HG03521 (cell line): ENCODE data around the gene PNMT.

Experiments used
- ATAC-seq: cut with Tn5 transposase; IDR thresholded peaks from one replicate; pipeline ENCODE4 v1.9.1; 2021; ENCODE audit warnings: mild to moderate bottlenecking, moderate library complexity; ENCODE audit not compliant: unreplicated experiment

PNMT gene

GRCh38 chr17:39667945-39668924 lies at the start of gene PNMT:
Gene PNMT, plus strand, starts transcription at chr17:39668453. Its CDS starts 23 bp downstream, at chr17:39668476.
- no peak for ATAC-seq

DNA sequence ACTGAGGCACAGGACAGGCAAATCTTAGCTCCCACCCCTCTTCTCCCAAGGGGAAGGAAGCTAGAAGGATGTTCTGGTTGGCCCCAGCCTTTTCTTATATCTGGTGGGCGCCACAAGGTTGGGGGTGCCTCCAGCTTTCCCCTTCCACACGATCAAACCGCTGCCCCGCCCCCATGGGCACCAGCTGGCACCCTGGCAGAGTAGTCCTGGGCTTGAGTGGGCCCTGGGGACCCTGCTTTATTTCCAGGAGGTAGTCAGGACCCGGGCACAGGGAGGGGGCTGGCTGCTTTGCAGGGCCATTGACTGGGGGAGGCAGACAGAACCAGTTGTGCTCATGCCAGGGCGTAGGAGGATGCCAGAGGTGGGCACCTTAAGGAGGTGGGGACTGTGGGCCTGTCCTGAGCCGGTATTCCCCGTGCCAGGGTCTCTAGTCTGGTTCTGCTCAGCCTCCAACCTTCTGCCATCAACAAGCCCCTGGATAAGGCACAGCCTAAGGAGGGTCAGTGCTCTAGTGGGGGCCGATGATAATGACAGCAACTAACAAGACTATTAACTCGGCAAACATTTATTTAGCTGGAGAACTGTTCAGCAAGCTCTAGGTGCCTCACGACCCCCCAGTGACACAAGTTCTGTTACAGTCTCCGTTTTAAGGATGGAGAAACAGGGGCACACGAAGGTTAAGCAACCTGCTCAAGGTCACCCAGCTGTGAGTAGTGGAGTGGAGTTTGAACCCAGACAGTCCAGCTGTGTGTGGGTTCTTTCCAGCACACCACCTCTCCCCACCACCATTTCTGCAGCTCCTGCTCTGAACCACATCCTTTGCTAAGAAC lies 49.1 kb upstream of the PNMT start:
- ATAC-seq: no peak

- no peak for ATAC-seq
Measured at GRCh38 chr17:39619786-39620101, 48.5 kb upstream of the PNMT start.

DNA sequence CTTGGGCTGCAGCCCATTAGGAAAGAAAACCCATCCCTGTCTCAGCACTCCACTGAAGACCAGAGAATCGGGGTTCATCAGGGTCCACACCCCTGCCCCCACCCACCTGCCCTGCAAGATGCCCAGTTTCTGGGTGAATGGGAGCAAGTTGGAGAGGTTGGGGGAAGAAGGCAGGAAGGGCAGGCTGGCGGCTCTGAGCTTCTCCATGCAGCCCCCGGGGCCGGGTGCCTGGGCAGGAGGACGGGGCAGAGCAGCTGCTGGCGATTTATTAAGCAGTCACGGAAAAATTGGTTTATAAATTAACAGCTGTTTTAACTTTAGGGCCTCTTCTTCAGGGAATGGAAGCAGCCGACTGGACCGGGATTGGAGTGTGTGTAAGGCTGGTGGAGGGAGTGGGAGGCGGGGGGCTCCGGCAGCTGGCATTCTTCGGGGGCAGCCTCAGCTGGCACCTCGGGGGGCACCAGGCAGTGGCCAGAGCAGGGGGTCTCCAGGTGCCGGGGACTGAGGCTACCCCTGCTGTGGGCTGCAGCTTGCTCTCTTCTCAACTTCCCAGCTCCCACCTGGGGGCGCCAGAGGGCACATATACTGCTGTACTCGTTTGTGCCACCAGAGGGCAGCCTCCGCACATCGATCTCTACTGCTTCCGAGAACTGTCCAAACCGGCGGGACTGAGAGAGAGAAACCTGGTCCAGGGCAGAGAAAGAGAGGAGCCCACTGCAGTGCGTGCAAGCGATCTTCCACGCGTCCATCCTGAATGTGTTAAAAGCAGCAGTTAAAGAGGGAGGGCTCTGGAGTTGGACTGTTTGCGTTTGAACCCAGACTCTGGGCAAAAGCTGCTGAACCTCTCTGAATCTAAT lies 46.5 kb upstream of the PNMT start:
- ATAC-seq: no peak

- ATAC-seq: no peak
Measured at GRCh38 chr17:39622380-39623006, 45.8 kb upstream of the PNMT start.

DNA sequence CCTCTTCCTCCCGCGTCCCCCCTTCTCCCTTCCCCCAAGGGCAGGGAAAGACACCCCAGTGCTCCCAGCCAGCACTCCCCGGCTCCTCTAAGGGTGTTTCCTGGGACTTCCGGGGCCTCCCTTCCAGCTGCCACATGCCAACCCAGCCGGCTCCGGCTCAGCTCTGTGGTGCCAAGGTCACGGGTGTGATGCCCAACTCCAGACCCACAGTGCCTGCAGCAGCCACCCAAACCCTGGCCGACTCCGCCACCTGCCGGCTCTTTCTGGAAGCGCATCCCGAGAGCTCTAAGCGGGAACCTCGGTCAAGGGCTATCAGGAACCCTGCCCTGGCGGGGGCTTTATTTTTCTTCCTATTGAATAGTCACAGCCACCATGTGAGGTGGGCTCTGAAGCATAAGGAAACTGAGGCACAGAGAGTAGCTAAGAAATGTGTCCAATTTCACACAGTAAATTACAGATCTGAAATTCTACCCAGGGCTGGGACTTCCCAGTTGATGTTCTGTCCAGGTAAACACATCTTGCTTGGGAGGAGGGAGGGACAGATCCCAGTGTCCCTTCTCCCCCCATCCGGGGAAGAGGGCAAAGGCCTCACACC lies 44.8 kb upstream of the PNMT start:
- ATAC-seq: no peak

DNA sequence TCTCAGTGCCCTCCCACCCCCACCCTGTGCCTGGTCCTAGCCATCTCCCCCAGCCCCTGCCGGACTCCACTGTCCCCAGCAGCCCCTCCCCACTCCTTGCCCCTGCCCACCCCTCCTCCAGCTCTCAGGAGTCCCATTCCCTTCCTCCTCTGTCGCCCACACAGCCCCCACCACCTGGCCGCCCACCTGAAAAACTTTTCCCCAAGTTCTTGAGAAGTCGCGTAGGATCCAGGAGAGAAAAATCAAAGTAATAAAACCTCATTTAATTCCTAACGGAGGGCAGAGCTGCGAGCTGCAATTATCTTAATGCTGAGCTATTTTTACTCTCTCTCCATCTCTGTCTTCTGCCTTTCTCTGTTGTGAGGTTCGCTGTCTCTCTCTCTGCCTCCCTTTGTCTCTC lies 43.9 kb upstream of the PNMT start:
- ATAC-seq: no peak

GRCh38 chr17:39625198-39625785 lies 43.0 kb upstream of the PNMT start:
- no peak for ATAC-seq

- ATAC-seq: no peak
Measured at GRCh38 chr17:39626171-39627046, 41.8 kb upstream of the PNMT start, which contains the start of gene PPP1R1B. Gene PPP1R1B, plus strand, starts transcription at chr17:39626952. Its CDS starts 441 bp downstream, at chr17:39627393.

DNA sequence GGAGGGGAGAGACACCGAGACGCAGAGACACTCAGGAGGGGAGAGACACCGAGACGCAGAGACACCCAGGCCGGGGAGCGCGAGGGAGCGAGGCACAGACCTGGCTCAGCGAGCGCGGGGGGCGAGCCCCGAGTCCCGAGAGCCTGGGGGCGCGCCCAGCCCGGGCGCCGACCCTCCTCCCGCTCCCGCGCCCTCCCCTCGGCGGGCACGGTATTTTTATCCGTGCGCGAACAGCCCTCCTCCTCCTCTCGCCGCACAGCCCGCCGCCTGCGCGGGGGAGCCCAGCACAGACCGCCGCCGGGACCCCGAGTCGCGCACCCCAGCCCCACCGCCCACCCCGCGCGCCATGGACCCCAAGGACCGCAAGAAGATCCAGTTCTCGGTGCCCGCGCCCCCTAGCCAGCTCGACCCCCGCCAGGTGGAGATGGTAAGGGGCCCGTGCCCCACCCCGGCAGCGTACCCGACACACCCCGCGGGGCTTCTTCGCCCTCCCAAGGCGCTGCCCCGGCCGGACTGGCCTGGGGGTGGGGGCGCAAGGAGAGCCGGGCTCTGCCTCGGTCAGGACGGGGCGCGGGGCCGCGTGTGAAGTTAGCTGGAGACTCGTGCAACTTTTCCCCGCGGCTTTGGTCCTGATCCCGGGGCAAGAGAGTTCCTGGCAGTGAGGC lies 41.1 kb upstream of the PNMT start:
- no peak for ATAC-seq

DNA sequence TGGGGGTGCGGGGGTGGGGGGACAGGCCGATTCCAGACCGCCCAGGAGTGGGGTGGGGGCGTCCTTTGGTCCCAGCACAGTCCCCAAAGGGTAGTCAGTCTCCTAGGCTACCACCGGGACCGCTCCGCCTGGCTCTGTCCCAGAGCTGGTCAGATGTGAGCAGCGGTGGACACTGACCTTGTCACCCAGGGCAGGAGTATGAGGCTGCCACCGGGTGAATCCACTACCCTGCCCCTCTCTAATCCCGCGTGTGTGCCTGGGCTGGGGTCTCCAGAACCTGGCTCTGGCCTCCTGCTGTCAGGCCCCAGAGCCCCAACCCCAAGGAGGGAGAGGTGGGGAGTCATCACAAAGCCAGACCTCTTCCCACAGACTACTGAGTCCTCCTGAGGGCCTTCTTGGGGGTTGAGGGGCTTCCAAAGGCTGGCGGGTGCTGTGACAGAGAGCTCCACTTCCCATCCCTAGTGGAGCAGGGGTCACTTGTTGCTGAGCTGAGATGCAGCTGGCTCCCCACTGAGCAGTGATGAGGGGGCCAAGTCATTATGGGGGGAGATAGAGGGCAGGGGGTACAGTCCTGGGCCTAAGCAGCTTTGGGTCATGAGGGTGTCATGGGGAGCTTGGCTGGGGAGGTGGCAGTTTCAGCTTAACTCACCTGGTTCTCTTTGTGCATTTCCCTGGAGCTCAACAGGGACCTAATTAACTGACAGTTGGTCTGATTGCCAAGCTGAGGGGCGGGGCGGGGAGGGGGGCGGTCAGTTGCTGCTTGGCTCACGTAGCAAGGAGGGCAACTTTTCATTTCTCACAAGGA lies 40.3 kb upstream of the PNMT start:
- ATAC-seq: no peak

DNA sequence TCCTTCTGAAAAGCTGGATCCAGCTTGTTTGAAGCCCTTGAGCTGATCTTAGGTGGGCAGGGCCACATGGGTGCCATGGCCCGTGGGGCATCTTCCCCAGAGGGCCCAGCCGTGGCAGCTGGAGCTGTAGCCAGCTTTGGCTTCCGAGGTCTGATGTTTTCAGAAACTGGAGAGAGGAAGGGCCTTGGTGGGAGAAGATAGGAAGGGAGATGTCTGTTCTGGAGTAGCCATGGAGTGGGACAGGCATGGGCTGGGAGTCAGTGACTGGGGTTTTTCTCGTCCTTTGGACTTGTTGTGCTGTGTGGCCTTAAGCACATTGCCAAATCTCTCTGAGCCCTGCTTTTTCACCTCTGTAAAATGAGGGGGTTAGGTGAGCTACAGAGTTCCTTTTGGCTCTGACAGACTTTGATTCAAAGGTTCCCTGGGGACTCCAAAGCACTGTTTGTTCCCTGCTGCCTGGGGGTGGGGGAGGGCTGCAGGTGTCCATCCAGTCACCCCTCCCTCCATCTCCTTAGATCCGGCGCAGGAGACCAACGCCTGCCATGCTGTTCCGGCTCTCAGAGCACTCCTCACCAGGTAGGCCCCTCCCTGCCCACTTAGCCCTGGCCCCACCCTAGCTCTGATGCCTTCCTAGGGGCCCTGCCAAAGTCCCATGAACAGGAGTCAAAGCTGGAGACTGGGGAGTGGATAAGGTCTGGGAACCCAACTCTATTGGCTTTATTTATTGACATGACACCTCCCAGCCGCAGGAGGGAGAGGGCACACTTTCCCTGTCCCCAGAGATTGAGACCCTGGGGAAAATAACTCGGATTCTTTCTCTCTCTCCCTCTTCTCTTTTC lies 39.4 kb upstream of the PNMT start:
- no peak for ATAC-seq

GRCh38 chr17:39629494-39629880 lies 38.8 kb upstream of the PNMT start:
- no peak for ATAC-seq

- no peak for ATAC-seq
Measured at GRCh38 chr17:39629898-39630297, 38.4 kb upstream of the PNMT start.

DNA sequence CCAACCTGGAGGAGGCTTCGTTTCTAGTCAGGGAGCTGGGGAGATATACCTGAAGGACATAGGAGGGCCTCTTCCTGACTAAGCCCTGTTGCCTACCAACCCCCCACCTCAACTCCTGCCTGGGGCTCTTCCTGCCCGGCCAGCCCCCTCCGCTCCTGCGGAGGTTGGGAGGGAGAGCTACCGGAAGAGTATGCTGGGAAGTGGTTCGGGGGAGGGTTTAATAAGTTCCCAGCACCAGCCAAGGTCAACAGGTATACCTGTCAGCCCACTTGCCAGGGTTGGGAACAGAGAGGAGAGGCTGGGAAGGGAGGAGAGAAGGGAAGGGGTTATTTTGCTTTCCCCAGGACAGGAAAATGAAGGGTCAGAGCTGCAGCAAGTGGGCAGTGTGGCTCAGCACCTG lies 36.9 kb upstream of the PNMT start:
- no peak for ATAC-seq

GRCh38 chr17:39632153-39632941 lies 35.9 kb upstream of the PNMT start:
- ATAC-seq: no peak
